Measurements from ENCODE around the gene TLE3. TPM values are rescaled to one million over a fixed set of nuclear protein-coding genes. Genes with fewer than 3 reads are reported as not detected.

Gene TLE3
- total RNA-seq, 1 experiment from 2014 or later: 98.2 TPM

DNA sequence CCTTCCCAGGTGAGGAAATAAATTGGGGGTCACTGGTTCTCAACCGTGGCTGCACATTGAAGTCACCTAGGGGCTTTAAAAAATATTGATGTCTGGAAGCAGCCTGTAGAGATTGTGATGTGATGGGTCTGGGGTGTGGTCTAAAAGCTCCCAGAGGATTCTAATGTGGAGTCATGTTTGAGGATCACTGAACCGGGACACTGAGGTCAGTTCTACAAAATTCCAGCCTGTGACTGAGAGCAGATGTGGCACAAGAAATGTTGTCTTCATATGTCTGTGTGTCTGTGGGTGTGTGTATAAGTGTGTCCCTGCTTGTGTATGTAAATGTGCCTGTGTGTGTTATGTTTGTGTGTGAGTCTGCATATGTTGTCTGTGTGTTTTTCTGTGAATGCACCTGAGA lies 79.9 kb downstream of the TLE3 start:
- Histone ChIP-seq H3K23ac (ENCODE audit: insufficient read length, low read depth, low read length) (no peak overlapping the region), H3K9me3 (ENCODE audit: control insufficient read depth, low read depth, low read length) (no peaks in the 10 kb centered on the region), H3K4me1 (ENCODE audit: insufficient read depth, low read length) (no peaks in the 10 kb centered on the region; the same call in 1 of the 2 replicates), H3K9ac (ENCODE audit: extremely low read depth, insufficient read length, low read length) (no peak overlapping the region), H2BK5ac (ENCODE audit: insufficient read length, low read length) (no peak overlapping the region), H4K5ac (ENCODE audit: insufficient read length, low read depth, low read length) (no peak overlapping the region), H2AFZ (ENCODE audit: low read length) (no peak overlapping the region), H4K20me1 (ENCODE audit: control insufficient read depth, insufficient read depth, insufficient read length) (no peaks in the 10 kb centered on the region), H3K4ac (ENCODE audit: low read depth, low read length) (no peak overlapping the region), H3K27me3 (ENCODE audit: insufficient read depth, low read length) (no peaks in the 10 kb centered on the region), H2BK15ac (ENCODE audit: low read depth, low read length) (no peak overlapping the region), H4K8ac (replicated peaks; ENCODE audit: insufficient read length, low read depth, low read length) (no peak overlapping the region), H2AK5ac (ENCODE audit: insufficient read length, low read length) (no peak overlapping the region), H3K4me2 (ENCODE audit: insufficient read depth, insufficient read length, low read length) (no peak overlapping the region), H3K79me2 (ENCODE audit: insufficient read depth, low read length) (no peaks in the 10 kb centered on the region), H3K23me2 (ENCODE audit: insufficient read length, low read depth, low read length, poor library complexity, severe bottlenecking) (no peaks in the 10 kb centered on the region), H3K27ac (ENCODE audit: insufficient read length, low read depth, low read length) (no peak overlapping the region), H3K56ac (ENCODE audit: insufficient read length, low read depth, low read length) (no peak overlapping the region), H3K18ac (ENCODE audit: insufficient read length, low read depth, low read length) (no peak overlapping the region), H3T11ph (ENCODE audit: low read length) (no peak overlapping the region), H3K14ac (ENCODE audit: insufficient read depth, low read length) (no peak overlapping the region), H4K91ac (ENCODE audit: insufficient read length, low read depth, low read length) (no peak overlapping the region), H2BK20ac (ENCODE audit: low read depth, low read length, poor library complexity, severe bottlenecking) (no peak overlapping the region), H2BK120ac (ENCODE audit: low read depth, low read length, poor library complexity, severe bottlenecking) (no peak overlapping the region), H2BK12ac (ENCODE audit: insufficient read length, low read depth, low read length) (no peak overlapping the region), H3K79me1 (ENCODE audit: insufficient read depth, low read depth, low read length, poor library complexity, severe bottlenecking) (no peaks in the 10 kb centered on the region)
- Mint-ChIP-seq H3K4me3 (no peak overlapping the region), H3K4me1 (peaks cover 29 to 37% of the 10 kb centered on the region in 2 experiments), H3K9me3 (peaks cover 7 to 10% of the 10 kb centered on the region in 2 experiments), H3K27ac (no peak overlapping the region), H3K27me3 (ENCODE audit: low read depth) (peaks cover 22% of the 10 kb centered on the region), H3K36me3 (ENCODE audit: insufficient read depth in 1 of 3, low read depth in 3 of 3) (peaks cover 0 to 13% (median 0%) of the 10 kb centered on the region in 3 experiments; a peak in 4 of 7 replicates)
- TF ChIP-seq, protein P1, sequence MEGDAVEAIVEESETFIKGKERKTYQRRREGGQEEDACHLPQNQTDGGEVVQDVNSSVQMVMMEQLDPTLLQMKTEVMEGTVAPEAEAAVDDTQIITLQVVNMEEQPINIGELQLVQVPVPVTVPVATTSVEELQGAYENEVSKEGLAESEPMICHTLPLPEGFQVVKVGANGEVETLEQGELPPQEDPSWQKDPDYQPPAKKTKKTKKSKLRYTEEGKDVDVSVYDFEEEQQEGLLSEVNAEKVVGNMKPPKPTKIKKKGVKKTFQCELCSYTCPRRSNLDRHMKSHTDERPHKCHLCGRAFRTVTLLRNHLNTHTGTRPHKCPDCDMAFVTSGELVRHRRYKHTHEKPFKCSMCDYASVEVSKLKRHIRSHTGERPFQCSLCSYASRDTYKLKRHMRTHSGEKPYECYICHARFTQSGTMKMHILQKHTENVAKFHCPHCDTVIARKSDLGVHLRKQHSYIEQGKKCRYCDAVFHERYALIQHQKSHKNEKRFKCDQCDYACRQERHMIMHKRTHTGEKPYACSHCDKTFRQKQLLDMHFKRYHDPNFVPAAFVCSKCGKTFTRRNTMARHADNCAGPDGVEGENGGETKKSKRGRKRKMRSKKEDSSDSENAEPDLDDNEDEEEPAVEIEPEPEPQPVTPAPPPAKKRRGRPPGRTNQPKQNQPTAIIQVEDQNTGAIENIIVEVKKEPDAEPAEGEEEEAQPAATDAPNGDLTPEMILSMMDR (conservative IDR thresholded peaks at IDR 0.05): no peak
- no CpG with 5 or more reads among the region's 2 CpGs for WGBS (ENCODE audit: extremely low coverage, insufficient read length, low lambda C conversion rate)
- DNase-seq: no peak

All from H9 (cell line).